HG02884 (cell line): ENCODE measurements around the gene C1orf174.

ENCODE experiments used
- ATAC-seq: cut with Tn5 transposase; IDR thresholded peaks from one replicate; pipeline ENCODE4 v1.9.1; 2021; ENCODE audit warnings: mild to moderate bottlenecking, moderate library complexity; ENCODE audit not compliant: unreplicated experiment

The C1orf174 gene

GRCh38 chr1:3898475-3898735 is 1.7 kb downstream of the C1orf174 start:
- no peak for ATAC-seq

GRCh38 chr1:3896396-3897000 is 3.6 kb downstream of the C1orf174 start:
- no peak for ATAC-seq

- ATAC-seq, result no peak
Observed at GRCh38 chr1:3895951-3896325, 4.1 kb downstream of the C1orf174 start.

- ATAC-seq, result no peak
Observed at GRCh38 chr1:3895279-3895950, 4.7 kb downstream of the C1orf174 start.

- no peak for ATAC-seq
Observed at GRCh38 chr1:3894626-3895278, 5.3 kb downstream of the C1orf174 start.

GRCh38 chr1:3893190-3893589 is 6.9 kb downstream of the C1orf174 start:
- no peak for ATAC-seq

GRCh38 chr1:3892748-3893147 is 7.3 kb downstream of the C1orf174 start:
- no peak for ATAC-seq

- ATAC-seq, result no peak
Observed at GRCh38 chr1:3891329-3891865, 8.7 kb downstream of the C1orf174 start.

GRCh38 chr1:3890389-3891328 is 9.4 kb downstream of the C1orf174 start:
- no peak for ATAC-seq

GRCh38 chr1:3889936-3890335 is 10.1 kb downstream of the C1orf174 start:
- ATAC-seq, result no peak

- no peak for ATAC-seq
Observed at GRCh38 chr1:3888301-3888700, 11.8 kb downstream of the C1orf174 start.

GRCh38 chr1:3886691-3887090 is 13.4 kb downstream of the C1orf174 start:
- no peak for ATAC-seq

- ATAC-seq, result no peak
Observed at GRCh38 chr1:3886106-3886670, 13.9 kb downstream of the C1orf174 start.

- no peak for ATAC-seq
Observed at GRCh38 chr1:3885611-3886010, 14.5 kb downstream of the C1orf174 start.

GRCh38 chr1:3884966-3885365 is 15.1 kb downstream of the C1orf174 start:
- no peak for ATAC-seq

- no peak for ATAC-seq
Observed at GRCh38 chr1:3883194-3883925, 16.7 kb downstream of the C1orf174 start.

GRCh38 chr1:3881193-3881480 is 18.9 kb downstream of the C1orf174 start:
- ATAC-seq, result no peak

GRCh38 chr1:3880429-3881192 is 19.5 kb downstream of the C1orf174 start:
- no peak for ATAC-seq

GRCh38 chr1:3879787-3880428 is 20.2 kb downstream of the C1orf174 start:
- ATAC-seq, result no peak
